H1 (cell line): ENCODE data around the gene ZNF213. TPM values are rescaled to one million over a fixed set of nuclear protein-coding genes. Genes with fewer than 3 reads are reported as not detected.

Source experiments
- CTCF ChIA-PET: fragments of 300-600 bp; sonication (Branson Sonifier 250); formaldehyde crosslinking; loops from one replicate; lab custom pipeline; 2021; ENCODE audit not compliant: partially characterized antibody; lab: Charles Lee
- POLR2A ChIA-PET: fragments of 300-600 bp; sonication (Branson Sonifier 250); formaldehyde crosslinking; loops from one replicate; lab custom pipeline; 2021; ENCODE audit warnings: inconsistent platforms; ENCODE audit not compliant: partially characterized antibody; lab: Charles Lee
- DNase-seq, 2 experiments: peaks; one replicate each; pipeline versions ENCODE4 v3.0.0 to v3.0.0-alpha.2; 2010 to 2022; ENCODE audit warnings: low spot score in 2 of 2, low read depth in 1 of 2, mixed read lengths in 1 of 2
- FAIRE-seq: peaks from 2 replicates; lab custom pipeline; 2011; peaks lifted over from hg19 to GRCh38; lab: Jason Lieb, UNC
- H2AFZ ChIP-seq: 2 replicates; pipeline ENCODE4 v1.8.1; 2012; ENCODE audit warnings: low read length, inconsistent platforms
- H2AK5ac ChIP-seq: 2 replicates; pipeline ENCODE4 v1.6.1; 2013; ENCODE audit warnings: low read depth, low read length
- H2BK120ac ChIP-seq: replicated peaks from 2 replicates; pipeline ENCODE3; 2013; ENCODE audit warnings: low read depth, low read length, inconsistent platforms
- H2BK12ac ChIP-seq: 2 replicates; pipeline ENCODE4 v1.6.1; 2013; ENCODE audit warnings: low read depth, low read length
- H2BK15ac ChIP-seq: 2 replicates; pipeline ENCODE4 v1.6.1; 2013; ENCODE audit warnings: low read length
- H2BK20ac ChIP-seq: 2 replicates; pipeline ENCODE4 v1.6.1; 2013; ENCODE audit warnings: low read length
- H2BK5ac ChIP-seq: 2 replicates; pipeline ENCODE4 v1.6.1; 2013; ENCODE audit warnings: low read depth, low read length
- H3K14ac ChIP-seq: 2 replicates; pipeline ENCODE4 v1.6.1; 2013; ENCODE audit warnings: inconsistent platforms; ENCODE audit not compliant: insufficient read length
- H3K18ac ChIP-seq: 2 replicates; pipeline ENCODE4 v1.6.1; 2013; ENCODE audit warnings: low read length; ENCODE audit errors: extremely low read depth
- H3K23ac ChIP-seq: 2 replicates; pipeline ENCODE4 v1.6.1; 2013; ENCODE audit warnings: inconsistent platforms; ENCODE audit not compliant: insufficient read length
- H3K23me2 ChIP-seq: 2 replicates; pipeline ENCODE4 v1.6.1; 2013; ENCODE audit warnings: low read depth, low read length
- H3K27ac ChIP-seq: 2 replicates; pipeline ENCODE4 v1.6.1; 2011; ENCODE audit warnings: low read depth, low read length, inconsistent platforms
- H3K27me3 ChIP-seq, 4 experiments: replicated peaks in 1 of 4; 1 replicate in 1 of 4; 2 replicates in 3 of 4; pipeline versions ENCODE4 v1.6.1 to v1.8.1; 2011 to 2013; ENCODE audit warnings: low read length in 3 of 4, mild to moderate bottlenecking in 3 of 4, inconsistent platforms in 2 of 4, mixed read lengths in 2 of 4, moderate library complexity in 1 of 4; ENCODE audit not compliant: control insufficient read depth in 3 of 4, insufficient read depth in 3 of 4; ENCODE audit errors: extremely low read depth in 1 of 4
- H3K36me3 ChIP-seq, 4 experiments: 2 replicates each; pipeline versions ENCODE4 v1.6.1 to v1.8.1; 2011 to 2013; ENCODE audit warnings: mild to moderate bottlenecking in 4 of 4, low read length in 3 of 4, moderate library complexity in 2 of 4, control low read depth in 1 of 4, inconsistent platforms in 1 of 4; ENCODE audit not compliant: insufficient read depth in 4 of 4, control insufficient read depth in 2 of 4
- H3K4ac ChIP-seq: replicated peaks from 2 replicates; pipeline ENCODE3; 2013; ENCODE audit warnings: low read length, low read depth, mixed read lengths, inconsistent platforms; ENCODE audit not compliant: insufficient read length
- H3K4me1 ChIP-seq, 4 experiments: replicated peaks in 1 of 4; 1 replicate in 1 of 4; 2 replicates in 3 of 4; pipeline versions ENCODE4 v1.6.1 to v1.8.1; 2011 to 2013; ENCODE audit warnings: low read length in 3 of 4, inconsistent platforms in 2 of 4, mixed read lengths in 1 of 4; ENCODE audit not compliant: insufficient read depth in 4 of 4, control insufficient read depth in 3 of 4
- H3K4me2 ChIP-seq, 2 experiments: 2 replicates each; pipeline versions ENCODE4 v1.6.1 to v1.8.1; 2011 to 2013; ENCODE audit warnings: low read depth in 2 of 2, low read length in 2 of 2, control low read depth in 1 of 2, inconsistent platforms in 1 of 2, mild to moderate bottlenecking in 1 of 2; ENCODE audit not compliant: insufficient read depth in 1 of 2
- H3K4me3 ChIP-seq, 4 experiments: fragments of 200-600, 300-600 bp in 1 of 4; sonication (generic), shearing (Covaris generic), sonication (Bioruptor Twin) in 1 of 4; 2 replicates each; pipeline versions ENCODE4 v1.5.1 to v1.8.1; 2011 to 2016; ENCODE audit warnings: low read length in 4 of 4, low read depth in 3 of 4, control low read depth in 2 of 4, inconsistent platforms in 2 of 4, mild to moderate bottlenecking in 2 of 4, mixed read lengths in 1 of 4, moderate library complexity in 1 of 4; ENCODE audit not compliant: insufficient read depth in 2 of 4; ENCODE audit errors: extremely low read depth in 1 of 4
- H3K56ac ChIP-seq: replicated peaks from 2 replicates; pipeline ENCODE3; 2013; ENCODE audit warnings: low read depth, mild to moderate bottlenecking, mixed read lengths, low read length, inconsistent platforms; ENCODE audit not compliant: insufficient read length
- H3K79me1 ChIP-seq: 2 replicates; pipeline ENCODE4 v1.6.1; 2013; ENCODE audit warnings: low read depth, low read length, control low read depth
- H3K79me2 ChIP-seq, 2 experiments: 2 replicates each; pipeline versions ENCODE4 v1.6.1 to v1.8.1; 2012 to 2013; ENCODE audit warnings: low read length in 2 of 2, mild to moderate bottlenecking in 2 of 2, inconsistent platforms in 1 of 2; ENCODE audit not compliant: insufficient read depth in 2 of 2, control insufficient read depth in 1 of 2
- H3K9ac ChIP-seq, 4 experiments: replicated peaks in 1 of 4; 1 replicate in 1 of 4; 2 replicates in 3 of 4; pipeline versions ENCODE4 v1.6.1 to v1.8.1; 2011 to 2013; ENCODE audit warnings: low read depth in 3 of 4, low read length in 3 of 4, control low read depth in 2 of 4, mild to moderate bottlenecking in 2 of 4, moderate library complexity in 2 of 4, inconsistent platforms in 1 of 4; ENCODE audit errors: extremely low read depth in 1 of 4
- H3K9me3 ChIP-seq, 2 experiments: 2 replicates each; pipeline versions ENCODE4 v1.6.1 to v1.8.1; 2012 to 2013; ENCODE audit warnings: mild to moderate bottlenecking in 2 of 2, moderate library complexity in 2 of 2, control low read depth in 1 of 2, inconsistent platforms in 1 of 2, low read depth in 1 of 2, low read length in 1 of 2, mixed read lengths in 1 of 2; ENCODE audit not compliant: insufficient read depth in 2 of 2
- H4K20me1 ChIP-seq, 2 experiments: replicated peaks in 1 of 2; 2 replicates each; pipeline versions ENCODE3 to v1.8.1; 2011 to 2013; ENCODE audit warnings: inconsistent platforms in 2 of 2, low read length in 2 of 2, mild to moderate bottlenecking in 1 of 2; ENCODE audit not compliant: insufficient read depth in 2 of 2, control insufficient read depth in 1 of 2
- H4K5ac ChIP-seq: 2 replicates; pipeline ENCODE4 v1.6.1; 2013; ENCODE audit warnings: low read length, low read depth, mixed read lengths, inconsistent platforms; ENCODE audit not compliant: insufficient read length
- H4K8ac ChIP-seq: 2 replicates; pipeline ENCODE4 v1.8.0; 2013; ENCODE audit warnings: mild to moderate bottlenecking, moderate library complexity, low read length, inconsistent platforms; ENCODE audit not compliant: insufficient read depth; ENCODE audit errors: extremely low read depth
- H4K91ac ChIP-seq: replicated peaks from 2 replicates; pipeline ENCODE3; 2013; ENCODE audit warnings: low read length, mixed read lengths, inconsistent platforms; ENCODE audit not compliant: insufficient read length
- CBX5 ChIP-seq: fragments of 300-800, 300-1000 bp; sonication (generic); IDR thresholded peaks from 2 replicates; pipeline ENCODE4 v1.7.1; 2016; ENCODE audit warnings: antibody characterized with exemption, low read length, low read depth
- CBX8 ChIP-seq: fragments of 300-800, 300-1000 bp; sonication (generic); IDR thresholded peaks from 2 replicates; pipeline ENCODE4 v1.7.1; 2016; ENCODE audit warnings: low read depth, low read length, borderline replicate concordance
- CHD2 ChIP-seq: IDR thresholded peaks from 2 replicates; pipeline ENCODE4 v1.6.1; 2012; ENCODE audit warnings: low read length, improper control_type of control experiment
- EZH2 ChIP-seq: fragments of 200-600 bp; sonication (generic); IDR thresholded peaks from 2 replicates; pipeline ENCODE4 v1.7.1; 2012; ENCODE audit warnings: low read depth, mild to moderate bottlenecking, moderate library complexity, low read length, inconsistent platforms; ENCODE audit not compliant: severe bottlenecking
- NRF1 ChIP-seq: IDR thresholded peaks from 2 replicates; pipeline ENCODE4 v1.6.1; 2011; ENCODE audit warnings: mild to moderate bottlenecking, low read depth, low read length, improper control_type of control experiment
- RFX5 ChIP-seq: IDR thresholded peaks from 2 replicates; pipeline ENCODE4 v1.6.1; 2011; ENCODE audit warnings: low read depth, low read length, improper control_type of control experiment, borderline replicate concordance
- TAF1 ChIP-seq: IDR thresholded peaks from 2 replicates; pipeline ENCODE4 v1.6.1; 2011; ENCODE audit warnings: mild to moderate bottlenecking, low read depth, low read length
- YY1 ChIP-seq: IDR thresholded peaks from 2 replicates; pipeline ENCODE4 v1.6.1; 2011; ENCODE audit warnings: low read depth, mild to moderate bottlenecking, low read length
- WGBS, 2 experiments: shearing (Covaris generic) in 1 of 2; methylation state at CpG; one replicate each; pipeline versions ENCODE4 v1.1.6 to v1.1.7; 2013 to 2015; ENCODE audit warnings: low lambda C conversion rate in 2 of 2, mixed read lengths in 2 of 2, inconsistent platforms in 1 of 2, low coverage in 1 of 2, missing lambda C conversion rate in 1 of 2; ENCODE audit not compliant: insufficient replicate concordance in 2 of 2, insufficient coverage in 1 of 2, insufficient read length in 1 of 2; ENCODE audit errors: extremely low coverage in 1 of 2, missing lambda C conversion rate in 1 of 2; 5-methylcytosine and 5-hydroxymethylcytosine counted together
- polyA plus RNA-seq, 7 experiments: library from polyadenylated mRNA; depleted of rRNA in 3 of 7; stranded (reverse) in 5 of 7; unstranded in 2 of 7; fragments of >200 nt in 5 of 7; fragments of 200-250 nt in 2 of 7; gene quantifications; 1 replicate in 5 of 7; 2 replicates in 1 of 7; 4 replicates in 1 of 7; pipeline versions ENCODE4 v1.2.1 to v1.2.3, GENCODE V29; 2011 to 2013; ENCODE audit warnings: missing spikeins in 2 of 7, mixed read lengths in 2 of 7
- total RNA-seq: library from RNA; stranded (reverse); fragmentation: NEBNext Ultra II Directional; extraction: Animal tissue kit (Norgen Biotek cat#: 25700); gene quantifications from 2 replicates; pipeline ENCODE4 v1.2.1, GENCODE V29; 2021
- TF ChIP-seq, protein P1 (sequence below): IDR thresholded peaks from 2 replicates; pipeline ENCODE4 v1.6.1; 2012; ENCODE audit warnings: inconsistent platforms
- TF ChIP-seq, protein P2 (sequence below): IDR thresholded peaks from 2 replicates; pipeline ENCODE4 v1.6.1; 2012; ENCODE audit warnings: low read length, inconsistent platforms

ZNF213 gene
- total and polyA plus RNA-seq, 2 of the 8 experiments (the other 6 are each of a cell fraction or from before 2014, with no cell fraction given) = 1.6 to 6.9 TPM

DNA sequence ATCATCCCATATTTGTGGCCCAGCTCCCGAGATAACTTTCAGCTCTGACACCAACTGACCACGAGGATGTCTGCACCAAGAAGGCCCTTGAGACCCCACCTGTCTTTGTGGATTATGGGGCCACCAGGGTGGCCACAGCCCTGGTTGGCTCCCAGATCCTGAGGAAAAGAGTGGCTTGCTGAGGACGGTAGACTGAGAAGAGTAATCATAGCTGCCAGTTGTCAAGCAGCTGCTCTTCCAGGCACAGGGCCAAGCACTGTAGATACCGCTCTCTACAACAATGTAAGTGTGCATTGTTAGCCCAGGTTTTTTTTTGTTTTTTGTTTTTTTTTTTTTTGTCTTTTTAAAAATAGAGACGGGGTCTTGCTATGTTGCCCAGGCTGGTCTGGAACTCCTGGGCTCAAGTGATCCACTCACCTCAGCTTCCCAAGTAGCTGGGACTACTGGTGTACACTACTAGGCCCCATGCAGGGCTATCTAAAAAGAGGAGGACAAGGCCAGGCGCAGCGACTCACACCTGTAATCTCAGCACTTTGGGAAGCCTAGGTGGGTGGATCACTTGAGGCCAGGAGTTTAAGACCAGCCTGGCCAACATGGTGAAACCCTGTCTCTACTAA lies 12.9 kb upstream of the ZNF213 start:
- Histone ChIP-seq H3K9ac (no peak overlapping the region), H3K4ac (no peak overlapping the region), H3K4me1 (peaks cover 0 to 3% (median 1%) of the 10 kb centered on the region in 4 experiments; a peak in 3 of 7 replicates), H3K79me1 (no peaks in the 10 kb centered on the region), H2AFZ (no peak overlapping the region), H3K23me2 (peaks cover 10% of the 10 kb centered on the region), H2BK12ac (no peak overlapping the region), H3K56ac (no peak overlapping the region), H4K5ac (no peak overlapping the region), H3K79me2 (no peaks in the 10 kb centered on the region), H4K91ac (no peak overlapping the region), H3K36me3 (peaks cover 0 to 19% (median 6%) of the 10 kb centered on the region in 4 experiments; a peak in 5 of 8 replicates), H3K4me3 (no peak overlapping the region), H3K9me3 (no peaks in the 10 kb centered on the region), H2BK5ac (no peak overlapping the region), H3K27me3 (no peaks in the 10 kb centered on the region), H2BK20ac (no peak overlapping the region), H3K23ac (no peak overlapping the region), H3K4me2 (no peak overlapping the region), H2BK15ac (no peak overlapping the region), H3K14ac (no peak overlapping the region), H2BK120ac (no peak overlapping the region), H3K18ac (no peak overlapping the region), H4K20me1 (peaks cover 0 to 5% of the 10 kb centered on the region in 2 experiments), H4K8ac (no peak overlapping the region), H3K27ac (no peak overlapping the region), H2AK5ac (no peak overlapping the region)
- ChIA-PET CTCF (interaction anchor here (0.5 to 36.8 kb wide), 9 partner anchors 10 to 91 kb away, joined by 3 to 619 read pairs (median 5); partner anchors contain the start of genes IL32, ZNF205, ZNF213 and ZSCAN10), POLR2A (interaction anchor here (1.1 to 7.2 kb wide), 8 partner anchors 9 to 42 kb away, joined by 3 to 168 read pairs (median 11); partner anchors contain the start of genes ZNF205, ZNF213 and ZSCAN10)
- DNase-seq (no peak), FAIRE-seq (no peak)
- 94% methylated on average over 7 of the region's 7 CpGs; no CpG with 5 or more reads in 1 of the 2 experiments for WGBS, 2 experiments
- TF ChIP-seq YY1 (no peak), RFX5 (no peak), TAF1 (no peak), NRF1 (no peak), CHD2 (no peak), CBX8 (no peak), CBX5 (no peak), EZH2 (no peak)
- TF ChIP-seq, protein P1, sequence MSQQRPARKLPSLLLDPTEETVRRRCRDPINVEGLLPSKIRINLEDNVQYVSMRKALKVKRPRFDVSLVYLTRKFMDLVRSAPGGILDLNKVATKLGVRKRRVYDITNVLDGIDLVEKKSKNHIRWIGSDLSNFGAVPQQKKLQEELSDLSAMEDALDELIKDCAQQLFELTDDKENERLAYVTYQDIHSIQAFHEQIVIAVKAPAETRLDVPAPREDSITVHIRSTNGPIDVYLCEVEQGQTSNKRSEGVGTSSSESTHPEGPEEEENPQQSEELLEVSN = no peak
- TF ChIP-seq, protein P2, sequence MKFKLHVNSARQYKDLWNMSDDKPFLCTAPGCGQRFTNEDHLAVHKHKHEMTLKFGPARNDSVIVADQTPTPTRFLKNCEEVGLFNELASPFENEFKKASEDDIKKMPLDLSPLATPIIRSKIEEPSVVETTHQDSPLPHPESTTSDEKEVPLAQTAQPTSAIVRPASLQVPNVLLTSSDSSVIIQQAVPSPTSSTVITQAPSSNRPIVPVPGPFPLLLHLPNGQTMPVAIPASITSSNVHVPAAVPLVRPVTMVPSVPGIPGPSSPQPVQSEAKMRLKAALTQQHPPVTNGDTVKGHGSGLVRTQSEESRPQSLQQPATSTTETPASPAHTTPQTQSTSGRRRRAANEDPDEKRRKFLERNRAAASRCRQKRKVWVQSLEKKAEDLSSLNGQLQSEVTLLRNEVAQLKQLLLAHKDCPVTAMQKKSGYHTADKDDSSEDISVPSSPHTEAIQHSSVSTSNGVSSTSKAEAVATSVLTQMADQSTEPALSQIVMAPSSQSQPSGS = no peak
